Heart left ventricle (tissue), 16 donors: ENCODE data around the gene ZNF200. TPM values are rescaled to one million over a fixed set of nuclear protein-coding genes. Genes with fewer than 3 reads are reported as not detected.
"Not testable (repeated sequence)": the region's sequence is repeated elsewhere in the genome, so short reads cannot be mapped to it uniquely, and the experiment has no call there.

Source experiments
- ATAC-seq, 4 donors: fragments of 200-7000 bp; cut with Tn5 transposase; one replicate each; pipeline ENCODE4 v1.9.1; 2020 to 2022; ENCODE audit warnings: moderate library complexity in 4 of 4, mild to moderate bottlenecking in 3 of 4, moderate number of reproducible peaks in 1 of 4
- DNase-seq, 5 donors: peaks; one replicate each; pipeline ENCODE4 v3.0.0-alpha.2; 2020
- H3K27ac ChIP-seq, 12 donors: fragments of 200-600 bp; sonication (generic) in 4 of 12; one replicate each; pipeline versions ENCODE4 v1.5.0 to v1.8.0; 2016 to 2022; ENCODE audit warnings: mild to moderate bottlenecking in 2 of 12
- H3K27me3 ChIP-seq, 9 donors: fragments of 200-600 bp; sonication (generic) in 2 of 9; one replicate each; pipeline versions ENCODE4 v1.5.1 to v1.8.0; 2016 to 2022; ENCODE audit warnings: mild to moderate bottlenecking in 3 of 9
- H3K36me3 ChIP-seq, 9 donors: fragments of 200-600 bp; sonication (generic) in 2 of 9; one replicate each; pipeline versions ENCODE4 v1.5.0 to v1.8.0; 2018 to 2022; ENCODE audit warnings: mild to moderate bottlenecking in 2 of 9
- H3K4me1 ChIP-seq, 12 donors: fragments of 200-600 bp; sonication (generic) in 4 of 12; one replicate each; pipeline versions ENCODE4 v1.5.0 to v1.8.0; 2016 to 2022; ENCODE audit warnings: mild to moderate bottlenecking in 3 of 12
- H3K4me3 ChIP-seq, 12 donors: fragments of 200-600 bp; sonication (generic) in 4 of 12; one replicate each; pipeline versions ENCODE4 v1.5.0 to v1.8.0; 2017 to 2022; ENCODE audit warnings: mild to moderate bottlenecking in 9 of 12, moderate library complexity in 4 of 12
- H3K9me3 ChIP-seq, 12 donors: fragments of 200-600 bp; sonication (generic) in 4 of 12; one replicate each; pipeline versions ENCODE4 v1.5.0 to v1.8.0; 2016 to 2022; ENCODE audit warnings: mild to moderate bottlenecking in 1 of 12
- POLR2A ChIP-seq, 2 donors: fragments of 450-650 bp; IDR thresholded peaks; one replicate each; pipeline ENCODE4 v1.6.1; 2017; ENCODE audit warnings: antibody characterized with exemption in 2 of 2, mild to moderate bottlenecking in 2 of 2, moderate library complexity in 2 of 2
- WGBS, 4 donors: extraction: QIAGEN DNeasy Blood & Tissue Kit in 2 of 4; methylation state at CpG; one replicate each; pipeline versions ENCODE4 v1.1.5 to v1.1.7; 2013 to 2018; 5-methylcytosine and 5-hydroxymethylcytosine counted together
- intact Hi-C, 10 donors: fragments of 100-400 bp; cut with DNase I; formaldehyde crosslinking; loops; one replicate each; pipeline versions ENCODE4 v1.11.1 to v1.14.2; 2022
- polyA plus RNA-seq, 2 donors: library from polyadenylated mRNA; stranded (reverse); fragments of 200-250 nt; gene quantifications; one replicate each; pipeline ENCODE4 v1.2.3, GENCODE V29; 2013
- total RNA-seq, 9 donors: library from RNA; depleted of rRNA in 2 of 9; stranded (reverse); fragments of >200 nt in 2 of 9; fragmentation: NEBNext Ultra II Directional in 3 of 9; extraction: Animal tissue kit (Norgen Biotek cat#: 25700) in 3 of 9; gene quantifications; one replicate each; pipeline versions ENCODE4 v1.1.0 to v1.2.4, GENCODE V29; 2016 to 2023
- TF ChIP-seq, protein P1 (sequence below), 12 donors: fragments of 200-600 bp; sonication (generic) in 4 of 12; IDR thresholded peaks; one replicate each; pipeline versions ENCODE4 v1.5.0 to v1.8.0; 2018 to 2022; ENCODE audit warnings: antibody characterized with exemption in 12 of 12, mild to moderate bottlenecking in 5 of 12
- donor health status: ischemic (EF 13 %, LVEDD 7.1; RV severe dilation, severe dysfunction).
- donor health status: healthy with polysubstance abuse.
- donor health status: DM: no; HTN: yes; CAD: no.
- donor health status: DM: no; HTN: no; CAD: no.
- donor health status: ischemic (EF 25% LVEDD 6.9; RV normal size, moderate dysfunction).
- donor health status: ischemic (EF 25% LVEDD 5.7; RV mildly dilated, moderate dysfunction).
- donor health status: healthy.
- donor health status: DM: yes; HTN: yes; CAD: no.
- donor health status: ischemic (EF 35%, LVEDD 5.7; RV mildly dilated, moderate dysfunction).
- donor health status: nonischemic (EF 11% LVEDD 7.7; RV severe dilation, severe dysfunction).
- donor health status: DM: yes; HTN: yes; CAD: no.
- donor health status: PGD.
- donor health status: ischemic (EF 29% LVEDD 5.4; RV normal size, mild dysfunction).
- donor health status: nonischemic (EF 23%, LVEDD 6.1; RV moderate dilation, normal function).

Gene ZNF200
- total and polyA plus RNA-seq, 11 donors, result 2.7 to 8.7 (median 5.5) TPM

DNA sequence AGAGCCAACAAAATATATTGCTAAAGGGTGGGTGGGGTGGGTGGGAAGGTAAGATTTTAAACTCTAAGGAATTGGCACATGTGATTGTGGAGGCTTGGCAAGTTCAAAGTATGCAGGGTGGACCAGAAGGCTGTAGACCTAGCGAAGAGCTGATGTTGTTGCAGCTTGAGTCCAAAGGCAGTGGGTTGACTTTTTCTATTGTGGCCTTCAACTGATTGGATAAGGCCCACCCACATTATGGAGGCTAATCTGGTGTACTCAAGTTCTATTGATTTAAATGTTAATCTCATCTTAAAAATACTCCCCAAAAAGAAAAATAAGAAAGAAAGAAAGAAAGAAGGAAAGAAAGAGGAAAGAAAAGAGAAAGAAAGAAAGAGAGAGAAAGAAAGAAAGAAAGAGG, 22.4 kb downstream of the ZNF200 start:
- no peaks in the 10 kb centered on the region for H3K36me3 ChIP-seq
- DNase-seq, result no peak
- H3K4me3 ChIP-seq, result no peak overlapping the region
- no peak overlapping the region for H3K27ac ChIP-seq
- H3K27me3 ChIP-seq, result peaks cover 0 to 13% (median 0%) of the 10 kb centered on the region in 9 donors
- H3K4me1 ChIP-seq, result no peaks in the 10 kb centered on the region
- H3K9me3 ChIP-seq, result peaks cover 0 to 7% (median 0%) of the 10 kb centered on the region in 12 donors
- ATAC-seq, result no peak
- intact Hi-C loops, result no loop called here
- 35 to 70% (median 63%) methylated on average over 1 of the region's 1 CpG for WGBS, 4 donors
- TF ChIP-seq, protein P1, sequence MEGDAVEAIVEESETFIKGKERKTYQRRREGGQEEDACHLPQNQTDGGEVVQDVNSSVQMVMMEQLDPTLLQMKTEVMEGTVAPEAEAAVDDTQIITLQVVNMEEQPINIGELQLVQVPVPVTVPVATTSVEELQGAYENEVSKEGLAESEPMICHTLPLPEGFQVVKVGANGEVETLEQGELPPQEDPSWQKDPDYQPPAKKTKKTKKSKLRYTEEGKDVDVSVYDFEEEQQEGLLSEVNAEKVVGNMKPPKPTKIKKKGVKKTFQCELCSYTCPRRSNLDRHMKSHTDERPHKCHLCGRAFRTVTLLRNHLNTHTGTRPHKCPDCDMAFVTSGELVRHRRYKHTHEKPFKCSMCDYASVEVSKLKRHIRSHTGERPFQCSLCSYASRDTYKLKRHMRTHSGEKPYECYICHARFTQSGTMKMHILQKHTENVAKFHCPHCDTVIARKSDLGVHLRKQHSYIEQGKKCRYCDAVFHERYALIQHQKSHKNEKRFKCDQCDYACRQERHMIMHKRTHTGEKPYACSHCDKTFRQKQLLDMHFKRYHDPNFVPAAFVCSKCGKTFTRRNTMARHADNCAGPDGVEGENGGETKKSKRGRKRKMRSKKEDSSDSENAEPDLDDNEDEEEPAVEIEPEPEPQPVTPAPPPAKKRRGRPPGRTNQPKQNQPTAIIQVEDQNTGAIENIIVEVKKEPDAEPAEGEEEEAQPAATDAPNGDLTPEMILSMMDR (IDR thresholded peaks at IDR 0.05), result no peak
- no peak for TF ChIP-seq POLR2A (IDR thresholded peaks at IDR 0.05)

DNA sequence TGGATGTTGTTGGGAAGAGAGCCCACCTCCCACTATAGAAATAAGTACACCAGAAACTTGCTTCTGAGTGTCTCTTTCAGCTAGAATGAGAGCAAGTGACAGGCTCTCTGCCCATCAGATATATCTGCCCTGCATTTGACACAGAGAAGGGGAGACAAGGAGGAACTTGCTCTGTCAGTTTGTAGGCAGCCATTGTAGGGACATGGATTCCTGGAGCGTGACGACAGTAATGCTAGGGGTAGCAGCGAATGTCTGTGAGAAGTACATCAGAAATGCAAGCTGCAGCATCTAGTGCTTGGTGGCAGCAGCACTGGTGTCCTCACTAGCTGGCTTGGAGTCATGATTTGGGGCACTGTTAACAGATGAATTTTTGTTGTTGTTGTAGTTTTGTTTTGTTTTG, 23.0 kb downstream of the ZNF200 start:
- intact Hi-C loops, result no loop called here
- ATAC-seq (no peak), DNase-seq (no peak)
- no peaks in the 10 kb centered on the region for H3K4me1 ChIP-seq
- H3K9me3 ChIP-seq, result peaks cover 0 to 5% (median 0%) of the 10 kb centered on the region in 12 donors
- WGBS, 4 donors, result 85 to 93% (median 89%) methylated on average over 3 of the region's 3 CpGs
- TF ChIP-seq, protein P1 (IDR thresholded peaks at IDR 0.05), result no peak
- no peak for TF ChIP-seq POLR2A (IDR thresholded peaks at IDR 0.05)
- H3K4me3 ChIP-seq, result no peak overlapping the region
- H3K27me3 ChIP-seq, result peaks cover 0 to 13% (median 0%) of the 10 kb centered on the region in 9 donors
- H3K27ac ChIP-seq, result no peak overlapping the region
- H3K36me3 ChIP-seq, result no peaks in the 10 kb centered on the region

DNA sequence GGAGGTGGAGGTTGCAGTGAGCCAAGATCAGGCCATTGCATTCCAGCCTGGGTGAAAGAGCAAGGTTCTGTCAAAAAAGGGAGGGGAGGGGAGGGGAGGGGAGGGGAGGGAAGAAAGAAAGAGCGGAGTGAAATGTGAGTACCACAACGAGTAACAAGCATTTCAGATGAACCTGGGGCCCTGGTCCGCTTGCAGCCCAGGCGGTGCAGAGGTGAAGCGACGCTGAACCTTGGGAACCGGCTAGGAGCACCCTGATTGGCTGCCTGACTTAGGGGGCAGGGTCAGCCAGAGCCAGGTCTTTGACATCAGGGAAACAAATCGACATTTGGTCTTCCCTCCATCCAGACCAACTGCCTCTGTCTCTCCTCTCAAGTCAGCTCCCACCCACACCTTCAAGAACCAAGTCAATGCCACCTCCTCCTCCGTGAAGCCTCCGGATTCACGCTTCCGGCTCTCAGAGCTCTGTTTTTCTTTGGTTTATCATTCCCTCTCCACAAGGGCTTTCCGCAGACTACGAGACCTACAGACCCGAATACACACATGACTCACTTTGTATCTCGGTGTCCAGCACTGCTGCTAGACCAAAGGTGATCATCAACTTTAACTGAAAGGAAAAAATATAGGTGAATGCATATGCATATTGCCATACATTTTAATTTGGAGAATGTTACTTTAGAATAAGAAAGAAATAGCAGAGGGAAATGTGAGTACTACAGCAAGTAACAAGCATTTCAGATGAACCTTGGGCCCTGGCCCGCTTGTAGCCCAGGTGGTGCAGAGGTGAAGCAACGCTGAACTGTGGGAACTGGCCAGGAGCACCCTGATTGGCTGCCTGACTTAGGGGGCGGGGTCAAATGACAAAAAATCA, 27.6 kb downstream of the ZNF200 start:
- H3K4me3 ChIP-seq, result no peak overlapping the region
- intact Hi-C loops, result no loop called here
- H3K27ac ChIP-seq, result no peak overlapping the region
- H3K27me3 ChIP-seq, result peaks cover 0 to 24% (median 0%) of the 10 kb centered on the region in 9 donors
- DNase-seq (no peak), ATAC-seq (no peak)
- peaks cover 0 to 24% (median 13%) of the 10 kb centered on the region in 12 donors for H3K9me3 ChIP-seq
- TF ChIP-seq, protein P1 (IDR thresholded peaks at IDR 0.05), result no peak
- no peak for TF ChIP-seq POLR2A (IDR thresholded peaks at IDR 0.05)
- no peaks in the 10 kb centered on the region for H3K36me3 ChIP-seq
- WGBS, 4 donors, result 65 to 76% (median 68%) methylated on average over 19 of the region's 19 CpGs
- H3K4me1 ChIP-seq, result no peaks in the 10 kb centered on the region

DNA sequence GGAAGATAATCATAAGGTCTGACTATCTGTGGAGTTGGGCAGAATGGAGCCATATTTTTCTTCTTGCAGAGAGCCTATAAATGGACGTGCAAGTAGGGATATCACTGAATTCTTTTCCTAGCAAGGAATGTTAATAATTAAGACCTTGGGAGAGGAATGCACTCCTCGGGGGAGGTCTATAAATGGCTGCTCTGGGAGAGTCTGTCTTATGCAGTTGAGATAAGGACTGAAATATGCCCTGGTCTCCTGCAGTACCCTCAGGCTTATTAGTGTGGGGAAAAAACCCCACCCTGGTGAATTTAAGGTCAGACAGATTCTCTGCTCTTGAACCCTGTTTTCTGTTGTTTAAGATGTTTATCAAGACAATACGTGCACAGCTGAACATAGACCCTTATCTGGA, 29.0 kb downstream of the ZNF200 start:
- DNase-seq, intact Hi-C loops, H3K4me3 ChIP-seq, H3K27ac ChIP-seq, ATAC-seq, H3K4me1 ChIP-seq, H3K36me3 ChIP-seq: not testable (repeated sequence)
- 52 to 66% (median 57%) methylated on average over 3 of the region's 3 CpGs for WGBS, 4 donors
- peaks cover 0 to 24% (median 13%) of the 10 kb centered on the region in 12 donors for H3K9me3 ChIP-seq
- H3K27me3 ChIP-seq, result peaks cover 0 to 26% (median 0%) of the 10 kb centered on the region in 9 donors
